ENCODE data around the gene EFEMP2. TPM values are rescaled to one million over a fixed set of nuclear protein-coding genes. Genes with fewer than 3 reads are reported as not detected.
"Not testable (repeated sequence)": the region's sequence is repeated elsewhere in the genome, so short reads cannot be mapped to it uniquely, and the experiment has no call there.

Gene EFEMP2
- total RNA-seq, 1 experiment from 2014 or later = 23.7 TPM

DNA sequence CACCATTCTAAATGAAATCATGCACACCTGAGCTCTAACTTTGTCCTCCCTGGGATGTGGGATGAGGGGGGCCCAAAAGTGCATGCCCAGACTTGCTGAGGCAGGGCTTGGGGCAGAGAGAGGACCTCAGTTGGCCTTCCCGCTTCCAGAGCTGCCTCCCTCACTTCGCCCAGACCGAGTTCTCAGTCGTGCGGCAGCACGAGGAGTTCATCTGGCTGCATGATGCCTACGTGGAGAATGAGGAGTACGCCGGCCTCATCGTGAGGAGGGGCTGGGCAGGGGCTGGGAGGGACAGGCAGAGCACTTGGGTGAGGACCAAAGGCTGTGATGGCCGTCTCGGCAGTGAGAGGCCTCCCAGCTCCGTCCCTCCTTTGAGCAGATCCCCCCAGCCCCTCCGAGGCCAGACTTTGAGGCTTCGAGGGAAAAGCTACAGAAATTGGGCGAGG is 22.8 kb downstream of the EFEMP2 start:
- H3K9me3 ChIP-seq (ENCODE audit: control insufficient read depth, insufficient read depth, low read depth, low read length) = no peaks in the 10 kb centered on the region
- H3K4me3 ChIP-seq (ENCODE audit: low read depth in 2 of 2, low read length in 2 of 2) = no peak overlapping the region
- BruUV-seq (replicated peaks) = no TSS peak
- H3K4me1 ChIP-seq (ENCODE audit: control insufficient read depth, insufficient read depth, low read length) = peaks cover 20% of the 10 kb centered on the region
- DNase-seq (ENCODE audit: low read depth, low spot score) (no peak), ATAC-seq (no peak)
- in situ Hi-C loops (cut with HindIII; ENCODE audit: low pct_unique_long_range_greater_than_20kb, low sequenced_read_pairs) (no loop called here), intact Hi-C loops (cut with micrococcal nuclease; ENCODE audit: unreplicated experiment) (loop anchor here (10.0 kb wide), 1 partner anchor 295 kb away; the partner anchor contains the start of gene LTBP3)
- POLR2A ChIA-PET = interaction anchor here (1.4 kb wide), 1 partner anchor 10 kb away, joined by 3 read pairs; no protein-coding TSS in a partner anchor
- no peak for TF ChIP-seq SIN3A (IDR thresholded peaks at IDR 0.05; ENCODE audit: borderline replicate concordance, insufficient read depth, low read depth, low read length)
- TF ChIP-seq TCF7L2 (IDR thresholded peaks at IDR 0.05; ENCODE audit: low read depth, low read length) = no peak
- TF ChIP-seq, protein P1, sequence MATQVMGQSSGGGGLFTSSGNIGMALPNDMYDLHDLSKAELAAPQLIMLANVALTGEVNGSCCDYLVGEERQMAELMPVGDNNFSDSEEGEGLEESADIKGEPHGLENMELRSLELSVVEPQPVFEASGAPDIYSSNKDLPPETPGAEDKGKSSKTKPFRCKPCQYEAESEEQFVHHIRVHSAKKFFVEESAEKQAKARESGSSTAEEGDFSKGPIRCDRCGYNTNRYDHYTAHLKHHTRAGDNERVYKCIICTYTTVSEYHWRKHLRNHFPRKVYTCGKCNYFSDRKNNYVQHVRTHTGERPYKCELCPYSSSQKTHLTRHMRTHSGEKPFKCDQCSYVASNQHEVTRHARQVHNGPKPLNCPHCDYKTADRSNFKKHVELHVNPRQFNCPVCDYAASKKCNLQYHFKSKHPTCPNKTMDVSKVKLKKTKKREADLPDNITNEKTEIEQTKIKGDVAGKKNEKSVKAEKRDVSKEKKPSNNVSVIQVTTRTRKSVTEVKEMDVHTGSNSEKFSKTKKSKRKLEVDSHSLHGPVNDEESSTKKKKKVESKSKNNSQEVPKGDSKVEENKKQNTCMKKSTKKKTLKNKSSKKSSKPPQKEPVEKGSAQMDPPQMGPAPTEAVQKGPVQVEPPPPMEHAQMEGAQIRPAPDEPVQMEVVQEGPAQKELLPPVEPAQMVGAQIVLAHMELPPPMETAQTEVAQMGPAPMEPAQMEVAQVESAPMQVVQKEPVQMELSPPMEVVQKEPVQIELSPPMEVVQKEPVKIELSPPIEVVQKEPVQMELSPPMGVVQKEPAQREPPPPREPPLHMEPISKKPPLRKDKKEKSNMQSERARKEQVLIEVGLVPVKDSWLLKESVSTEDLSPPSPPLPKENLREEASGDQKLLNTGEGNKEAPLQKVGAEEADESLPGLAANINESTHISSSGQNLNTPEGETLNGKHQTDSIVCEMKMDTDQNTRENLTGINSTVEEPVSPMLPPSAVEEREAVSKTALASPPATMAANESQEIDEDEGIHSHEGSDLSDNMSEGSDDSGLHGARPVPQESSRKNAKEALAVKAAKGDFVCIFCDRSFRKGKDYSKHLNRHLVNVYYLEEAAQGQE (IDR thresholded peaks at IDR 0.05; ENCODE audit: insufficient read depth in 1 of 2, low read depth in 2 of 2, low read length in 1 of 2) = no peak
- TF ChIP-seq, protein P2, sequence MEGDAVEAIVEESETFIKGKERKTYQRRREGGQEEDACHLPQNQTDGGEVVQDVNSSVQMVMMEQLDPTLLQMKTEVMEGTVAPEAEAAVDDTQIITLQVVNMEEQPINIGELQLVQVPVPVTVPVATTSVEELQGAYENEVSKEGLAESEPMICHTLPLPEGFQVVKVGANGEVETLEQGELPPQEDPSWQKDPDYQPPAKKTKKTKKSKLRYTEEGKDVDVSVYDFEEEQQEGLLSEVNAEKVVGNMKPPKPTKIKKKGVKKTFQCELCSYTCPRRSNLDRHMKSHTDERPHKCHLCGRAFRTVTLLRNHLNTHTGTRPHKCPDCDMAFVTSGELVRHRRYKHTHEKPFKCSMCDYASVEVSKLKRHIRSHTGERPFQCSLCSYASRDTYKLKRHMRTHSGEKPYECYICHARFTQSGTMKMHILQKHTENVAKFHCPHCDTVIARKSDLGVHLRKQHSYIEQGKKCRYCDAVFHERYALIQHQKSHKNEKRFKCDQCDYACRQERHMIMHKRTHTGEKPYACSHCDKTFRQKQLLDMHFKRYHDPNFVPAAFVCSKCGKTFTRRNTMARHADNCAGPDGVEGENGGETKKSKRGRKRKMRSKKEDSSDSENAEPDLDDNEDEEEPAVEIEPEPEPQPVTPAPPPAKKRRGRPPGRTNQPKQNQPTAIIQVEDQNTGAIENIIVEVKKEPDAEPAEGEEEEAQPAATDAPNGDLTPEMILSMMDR (IDR thresholded peaks at IDR 0.05) = no peak
- no peak for TF ChIP-seq POLR2AphosphoS5 (IDR thresholded peaks at IDR 0.05; ENCODE audit: low read depth, low read length)
- no peaks in the 10 kb centered on the region for H3K27me3 ChIP-seq (ENCODE audit: control insufficient read depth, insufficient read depth, low read length)
- H3K27ac ChIP-seq (ENCODE audit: low read length) = no peak overlapping the region
- CTCF ChIA-PET = interaction anchor here (0.6 kb wide), 1 partner anchor 10 kb away, joined by 3 read pairs; the partner anchor contains the start of gene MUS81
- peaks cover 10% of the 10 kb centered on the region for H3K36me3 ChIP-seq (ENCODE audit: control insufficient read depth, insufficient read depth, low read length)

DNA sequence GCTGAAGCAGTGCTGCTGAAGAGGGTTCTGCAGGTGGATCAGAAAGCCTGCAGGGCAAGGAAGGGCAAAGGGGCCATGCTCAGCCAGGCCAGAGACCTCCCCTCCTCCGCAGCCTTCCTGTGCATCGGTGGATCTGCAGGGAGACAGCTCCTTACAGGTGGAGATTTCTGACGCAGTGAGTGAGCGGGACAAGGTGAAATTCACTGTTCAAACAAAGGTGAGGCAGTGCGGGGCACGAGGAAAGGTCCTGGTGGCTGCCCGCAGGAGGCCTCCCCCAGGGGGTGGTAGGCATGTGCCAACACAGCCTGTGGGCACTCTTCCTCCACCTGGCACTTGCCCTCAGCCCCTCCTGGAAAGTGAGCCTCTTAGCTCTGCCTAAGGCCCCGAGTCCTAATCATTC is 23.2 kb downstream of the EFEMP2 start:
- Histone ChIP-seq H3K36me3 (ENCODE audit: control insufficient read depth, insufficient read depth, low read length) (peaks cover 6% of the 10 kb centered on the region), H3K4me3 (ENCODE audit: low read depth in 2 of 2, low read length in 2 of 2) (no peak overlapping the region), H3K4me1 (ENCODE audit: control insufficient read depth, insufficient read depth, low read length) (peaks cover 16% of the 10 kb centered on the region), H3K27me3 (ENCODE audit: control insufficient read depth, insufficient read depth, low read length) (no peaks in the 10 kb centered on the region), H3K27ac (ENCODE audit: low read length) (no peak overlapping the region), H3K9me3 (ENCODE audit: control insufficient read depth, insufficient read depth, low read depth, low read length) (no peaks in the 10 kb centered on the region)
- DNase-seq (ENCODE audit: low read depth, low spot score) (no peak), ATAC-seq (no peak)
- POLR2A ChIA-PET = interaction anchor here (1.4 kb wide), 1 partner anchor 10 kb away, joined by 3 read pairs; no protein-coding TSS in a partner anchor
- intact Hi-C loops (cut with micrococcal nuclease; ENCODE audit: unreplicated experiment) = no loop called here
- BruUV-seq (replicated peaks) = no TSS peak
- CTCF ChIA-PET = interaction anchor here (0.6 kb wide), 1 partner anchor 11 kb away, joined by 3 read pairs; the partner anchor contains the start of gene MUS81
- in situ Hi-C loops (cut with HindIII; ENCODE audit: low pct_unique_long_range_greater_than_20kb, low sequenced_read_pairs) = no loop called here
- TF ChIP-seq SIN3A (IDR thresholded peaks at IDR 0.05; ENCODE audit: borderline replicate concordance, insufficient read depth, low read depth, low read length) (no peak), TCF7L2 (IDR thresholded peaks at IDR 0.05; ENCODE audit: low read depth, low read length) (no peak), POLR2AphosphoS5 (IDR thresholded peaks at IDR 0.05; ENCODE audit: low read depth, low read length) (no peak)
- TF ChIP-seq, protein P1 (IDR thresholded peaks at IDR 0.05; ENCODE audit: insufficient read depth in 1 of 2, low read depth in 2 of 2, low read length in 1 of 2) = no peak
- TF ChIP-seq, protein P2 (IDR thresholded peaks at IDR 0.05) = no peak

DNA sequence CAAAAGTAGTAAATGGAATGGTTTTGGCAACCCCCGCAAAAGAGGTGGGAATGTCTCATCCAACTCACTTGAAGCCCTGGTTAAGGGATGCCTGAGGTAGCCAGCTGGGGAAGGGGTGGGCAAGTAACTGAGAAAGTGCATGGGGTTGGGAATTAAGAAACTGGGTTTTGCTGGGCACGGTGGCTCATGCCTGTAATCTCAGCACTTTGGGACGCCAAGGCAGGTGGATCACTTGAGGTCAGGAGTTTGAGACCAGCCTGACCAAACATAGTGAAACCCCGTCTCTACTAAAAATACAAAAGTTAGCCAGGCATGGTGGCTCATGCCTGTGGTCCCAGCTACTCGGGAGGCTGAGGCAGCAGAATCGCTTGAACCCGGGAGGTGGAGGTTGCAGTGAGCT is 23.9 kb downstream of the EFEMP2 start:
- H3K4me3 ChIP-seq (ENCODE audit: low read depth in 2 of 2, low read length in 2 of 2); CTCF ChIA-PET; intact Hi-C loops (cut with micrococcal nuclease; ENCODE audit: unreplicated experiment); ATAC-seq; H3K4me1 ChIP-seq (ENCODE audit: control insufficient read depth, insufficient read depth, low read length); H3K36me3 ChIP-seq (ENCODE audit: control insufficient read depth, insufficient read depth, low read length); BruUV-seq (replicated peaks); H3K27ac ChIP-seq (ENCODE audit: low read length); in situ Hi-C loops (cut with HindIII; ENCODE audit: low pct_unique_long_range_greater_than_20kb, low sequenced_read_pairs); DNase-seq (ENCODE audit: low read depth, low spot score); H3K27me3 ChIP-seq (ENCODE audit: control insufficient read depth, insufficient read depth, low read length); H3K9me3 ChIP-seq (ENCODE audit: control insufficient read depth, insufficient read depth, low read depth, low read length): not testable (repeated sequence)
- POLR2A ChIA-PET = interaction anchor here (0.6 kb wide), 3 partner anchors 104 to 310 kb away, joined by 3 to 5 read pairs (median 4); no protein-coding TSS in a partner anchor

Measured in Panc1 (cell line).